ENCODE measurements around the gene GSTP1. TPM values are rescaled to one million over a fixed set of nuclear protein-coding genes. Genes with fewer than 3 reads are reported as not detected.
"Not testable (repeated sequence)": the region's sequence is repeated elsewhere in the genome, so short reads cannot be mapped to it uniquely, and the experiment has no call there.

The GSTP1 gene
- total RNA-seq, 1 donor from 2014 or later, result 329 TPM

DNA sequence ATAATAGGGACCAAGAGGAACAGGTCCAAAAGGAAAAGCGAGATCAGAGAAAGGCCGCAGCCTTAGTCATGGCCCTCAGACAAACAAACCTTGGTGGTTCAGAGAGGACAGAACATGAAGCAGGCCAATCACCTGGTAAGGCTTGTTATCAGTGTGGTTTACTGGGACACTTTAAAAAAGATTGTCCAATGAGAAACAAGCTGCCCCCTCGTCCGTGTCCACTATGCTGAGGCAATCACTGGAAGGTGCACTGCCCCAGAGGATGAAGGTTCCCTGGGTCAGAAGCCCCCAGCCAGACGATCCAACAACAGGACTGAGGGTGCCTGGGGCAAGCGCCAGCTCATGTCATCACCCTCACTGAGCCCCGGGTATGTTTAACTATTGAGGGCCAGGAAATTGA, 39.3 kb downstream of the GSTP1 start:
- DNase-seq (ENCODE audit: low spot score); ATAC-seq; intact Hi-C loops (cut with DNase I): not testable (repeated sequence)

DNA sequence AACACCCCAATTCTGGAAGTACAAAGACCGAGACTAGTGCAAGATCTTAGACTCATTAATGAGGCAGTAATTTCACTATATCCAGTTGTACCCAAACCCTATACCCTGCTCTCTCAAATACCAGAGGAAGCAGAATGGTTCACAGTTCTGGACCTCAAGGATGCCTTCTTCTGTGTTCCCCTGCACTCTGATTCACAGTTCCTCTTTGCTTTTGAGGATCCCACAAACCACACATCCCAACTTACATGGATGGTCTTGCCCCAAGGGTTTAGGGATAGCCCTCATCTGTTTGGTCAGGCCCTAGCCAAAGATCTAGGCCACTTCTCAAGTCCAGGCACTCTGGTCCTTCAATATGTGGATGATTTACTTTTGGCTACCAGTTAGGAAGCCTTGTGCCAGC, 40.2 kb downstream of the GSTP1 start:
- intact Hi-C loops (cut with DNase I); DNase-seq (ENCODE audit: low spot score); ATAC-seq: not testable (repeated sequence)

DNA sequence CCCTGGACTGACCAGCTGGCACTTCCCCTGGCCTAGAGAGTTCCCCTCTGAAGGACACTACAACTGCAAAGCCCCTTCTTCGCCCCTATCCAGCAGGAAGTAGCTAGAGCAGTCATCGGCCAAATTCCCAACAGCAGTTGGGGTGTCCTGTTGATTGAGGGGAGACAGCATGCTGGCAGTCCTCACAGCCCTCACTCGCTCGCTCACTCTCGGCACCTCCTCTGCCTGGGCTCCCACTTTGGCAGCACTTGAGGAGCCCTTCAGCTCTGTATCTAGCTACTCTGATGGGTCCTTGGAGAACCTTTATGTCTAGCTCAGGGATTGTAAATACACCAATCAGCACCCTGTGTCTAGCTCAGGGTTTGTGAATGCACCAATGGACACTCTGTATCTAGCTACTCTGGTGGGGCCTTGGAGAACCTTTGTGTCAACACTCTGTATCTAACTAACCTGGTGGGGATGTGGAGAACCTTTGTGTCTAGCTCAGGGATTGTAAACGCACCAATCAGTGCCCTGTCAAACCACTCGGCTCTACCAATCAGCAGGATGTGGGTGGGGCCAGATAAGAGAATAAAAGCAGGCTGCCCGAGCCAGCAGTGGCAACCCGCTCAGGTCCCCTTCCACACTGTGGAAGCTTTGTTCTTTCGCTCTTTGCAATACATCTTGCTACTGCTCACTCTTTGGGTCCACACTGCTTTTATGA, 42.7 kb downstream of the GSTP1 start:
- not testable (repeated sequence) for DNase-seq (ENCODE audit: low spot score)

DNA sequence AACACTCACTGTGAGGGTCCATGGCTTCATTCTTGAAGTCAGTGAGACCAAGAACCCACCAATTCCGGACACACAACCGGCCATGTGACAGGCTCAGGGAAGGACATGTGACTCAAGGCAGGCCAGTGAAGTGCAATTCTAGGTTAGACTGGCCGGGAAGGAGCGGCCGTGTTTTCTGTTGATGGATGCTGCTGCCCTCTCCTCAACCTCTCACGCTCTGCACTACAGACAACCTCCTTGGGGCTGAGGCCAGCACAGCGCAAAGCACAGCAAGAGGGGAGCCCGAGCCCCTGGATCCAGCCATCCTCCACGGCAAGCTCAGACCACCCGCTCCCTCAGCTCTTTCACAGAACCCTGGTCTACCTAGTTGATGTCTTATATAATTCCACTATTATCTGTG, 43.4 kb downstream of the GSTP1 start:
- intact Hi-C loops (cut with DNase I), result loop anchor here (1.0 kb wide), 1 partner anchor 42 kb away; no protein-coding TSS in a partner anchor
- DNase-seq (ENCODE audit: low spot score), result no peak
- ATAC-seq, result no peak

More for the DNA sequence above, 42.7 kb downstream of the GSTP1 start:
- ATAC-seq; intact Hi-C loops (cut with DNase I): not testable (repeated sequence)

- ATAC-seq (no peak), DNase-seq (ENCODE audit: low spot score) (peak; percentile 51)
- intact Hi-C loops (cut with DNase I), result loop anchor here (1.0 kb wide), 1 partner anchor 42 kb away; no protein-coding TSS in a partner anchor
Measured at GRCh38 chr11:67627441-67627811, 43.8 kb downstream of the GSTP1 start.

GRCh38 chr11:67627812-67628624, 44.4 kb downstream of the GSTP1 start:
- intact Hi-C loops (cut with DNase I), result loop anchor here (1.0 kb wide), 1 partner anchor 43 kb away; no protein-coding TSS in a partner anchor
- DNase-seq (ENCODE audit: low spot score) (peak; percentile 58), ATAC-seq (no peak)

DNA sequence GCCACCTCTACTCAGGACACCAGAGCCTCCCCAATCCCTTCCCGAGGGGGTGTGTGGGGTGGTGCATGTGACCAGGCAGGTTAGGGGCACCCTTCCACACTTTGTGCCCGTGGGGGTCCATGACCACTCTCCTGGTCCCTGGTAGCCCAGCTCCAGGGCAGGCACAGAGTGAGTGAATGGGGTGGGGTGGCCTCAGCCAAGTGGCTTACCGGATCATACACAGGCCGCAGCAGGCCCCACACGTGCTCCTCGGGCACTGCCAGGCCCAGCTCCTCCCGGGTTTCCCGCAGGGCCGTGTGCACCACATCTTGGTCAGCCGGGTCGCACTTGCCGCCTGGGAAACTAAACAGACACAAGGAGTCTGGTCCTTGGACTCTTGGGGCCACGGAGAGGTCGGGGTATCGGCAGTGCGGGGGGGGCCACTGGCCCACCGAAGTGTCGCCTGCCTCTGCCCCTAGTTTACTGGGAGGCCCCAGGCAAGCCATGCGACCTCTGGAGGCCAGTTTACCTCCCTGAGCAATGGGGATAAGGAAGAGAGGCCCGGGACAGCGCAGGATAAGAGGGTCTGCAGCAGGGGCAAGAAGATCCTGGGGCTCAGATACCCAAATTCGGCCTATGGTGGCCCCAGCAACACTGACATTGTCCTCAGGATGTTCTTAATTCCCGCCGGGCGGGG, 45.2 kb downstream of the GSTP1 start:
- intact Hi-C loops (cut with DNase I), result no loop called here
- DNase-seq (ENCODE audit: low spot score), result peak; percentile 65
- no peak for ATAC-seq

- ATAC-seq (peak; percentile 64), DNase-seq (ENCODE audit: low spot score) (peak; percentile 93)
- intact Hi-C loops (cut with DNase I), result no loop called here
Measured at GRCh38 chr11:67629386-67630227, 46.0 kb downstream of the GSTP1 start, which contains the start of gene NUDT8. Gene NUDT8 (minus strand): TSS chr11:67629937. CDS start chr11:67629911, 26 bp downstream.

GRCh38 chr11:67630228-67630942, 46.8 kb downstream of the GSTP1 start:
- ATAC-seq, result peak; percentile 94
- intact Hi-C loops (cut with DNase I), result no loop called here
- DNase-seq (ENCODE audit: low spot score), result peak; percentile 100

DNA sequence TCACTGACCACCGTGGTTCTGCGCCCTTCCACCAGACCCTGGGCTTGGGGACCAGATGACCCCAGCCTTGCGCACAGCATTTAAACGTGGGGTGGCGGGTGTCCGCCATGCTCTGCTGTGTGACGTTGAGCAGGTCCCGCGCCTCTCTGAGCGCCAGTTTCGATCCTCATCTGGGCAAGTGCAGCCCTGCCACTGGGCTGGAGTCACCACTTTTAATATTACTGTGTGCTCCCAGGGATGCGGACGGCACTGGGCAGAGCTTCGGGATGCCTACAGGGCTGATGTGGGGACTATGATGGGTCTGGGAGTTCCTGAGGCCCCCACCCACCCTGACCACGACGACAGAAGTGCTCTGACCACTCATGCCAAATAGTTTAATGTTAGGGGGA, 47.3 kb downstream of the GSTP1 start:
- ATAC-seq (no peak), DNase-seq (ENCODE audit: low spot score) (no peak)
- intact Hi-C loops (cut with DNase I), result no loop called here

DNA sequence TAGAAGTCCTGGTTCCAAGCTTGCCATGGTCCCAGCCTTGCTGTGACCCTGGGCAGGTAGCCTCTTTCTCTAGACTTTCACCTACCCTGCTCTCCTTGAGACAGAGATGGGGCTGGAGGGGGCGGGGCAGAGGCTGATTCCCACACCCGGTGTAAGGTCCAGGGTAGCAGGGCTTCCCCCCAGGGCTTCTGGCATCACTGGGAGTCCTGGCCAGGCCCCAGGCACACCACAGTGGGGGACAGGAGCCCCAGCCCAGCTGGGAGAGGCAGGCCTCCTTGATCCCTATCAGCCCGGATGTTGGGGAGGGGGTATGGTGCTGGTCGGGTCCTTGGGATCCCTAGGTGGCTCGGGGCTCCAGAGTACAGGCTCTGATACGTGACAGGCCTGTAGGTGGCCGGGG, 47.8 kb downstream of the GSTP1 start:
- DNase-seq (ENCODE audit: low spot score), result peak; percentile 64
- intact Hi-C loops (cut with DNase I), result no loop called here

DNA sequence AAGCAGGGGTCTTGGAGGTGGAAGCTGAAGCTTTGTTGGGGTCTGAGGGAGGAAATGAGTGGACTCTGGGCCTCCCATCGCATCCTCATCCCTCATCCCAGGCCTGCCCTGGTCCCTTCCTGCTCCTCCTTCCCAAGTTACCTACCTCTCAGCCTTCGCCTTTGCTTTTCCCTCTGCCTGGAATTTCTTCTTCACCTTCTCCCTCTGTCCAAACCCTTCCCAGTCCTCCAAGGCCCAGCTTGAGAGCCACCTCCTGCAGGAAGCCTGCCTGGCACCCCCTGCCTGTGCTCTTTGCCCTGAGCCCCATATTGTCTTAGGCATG, 48.2 kb downstream of the GSTP1 start:
- ATAC-seq (no peak), DNase-seq (ENCODE audit: low spot score) (no peak)
- intact Hi-C loops (cut with DNase I), result no loop called here

More for the DNA sequence above, 47.8 kb downstream of the GSTP1 start:
- no peak for ATAC-seq

GRCh38 chr11:67632175-67632981, 48.8 kb downstream of the GSTP1 start:
- intact Hi-C loops (cut with DNase I), result no loop called here
- DNase-seq (ENCODE audit: low spot score) (peak; percentile 58), ATAC-seq (no peak)

GRCh38 chr11:67632982-67633755, 49.6 kb downstream of the GSTP1 start:
- no peak for ATAC-seq
- intact Hi-C loops (cut with DNase I), result no loop called here
- DNase-seq (ENCODE audit: low spot score), result peak; percentile 61

DNA sequence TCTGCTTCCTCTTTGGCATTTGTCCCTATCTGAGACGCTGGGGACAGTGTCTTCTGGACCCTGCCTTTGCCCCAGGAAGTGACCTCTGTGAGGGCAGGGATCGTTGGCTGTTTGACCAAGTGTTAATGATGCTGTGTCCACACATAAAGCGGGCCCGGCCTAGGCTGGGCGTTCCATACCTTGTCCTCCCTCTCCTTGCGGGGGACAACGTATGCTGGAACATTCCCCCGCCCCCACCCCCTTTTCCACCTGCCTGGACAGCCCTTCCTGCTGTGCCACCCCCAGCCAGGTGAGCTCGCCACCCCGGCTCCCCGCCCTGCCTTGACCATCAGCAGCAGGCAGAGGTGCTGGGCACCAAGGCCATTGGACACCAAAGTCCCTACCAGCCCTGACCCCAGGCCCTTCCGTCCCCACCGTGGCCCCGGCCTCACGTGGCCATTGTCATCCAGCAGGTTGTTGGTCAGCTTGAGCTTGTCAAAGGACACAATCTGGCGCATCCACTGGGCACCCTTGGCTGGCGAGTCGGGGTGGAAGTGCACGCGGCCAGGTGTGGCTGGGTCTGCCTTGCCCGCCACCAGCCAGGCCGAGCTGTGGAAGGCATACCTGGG, 50.2 kb downstream of the GSTP1 start:
- no peak for ATAC-seq
- no peak for DNase-seq (ENCODE audit: low spot score)
- intact Hi-C loops (cut with DNase I), result no loop called here
